KMS-11 (cell line): ENCODE measurements around the gene CDH5.

Experiments used
- H2AFZ ChIP-seq: fragments of 200-600 bp; sonication (generic); 2 replicates; pipeline ENCODE4 v1.6.1; 2016; ENCODE audit warnings: antibody characterized with exemption, mixed run types, low read depth
- H3K27ac ChIP-seq: fragments of 200-600 bp; sonication (generic); 2 replicates; pipeline ENCODE4 v1.6.1; 2016; ENCODE audit warnings: mild to moderate bottlenecking, mixed run types
- H3K27me3 ChIP-seq: fragments of 200-600 bp; sonication (generic); 2 replicates; pipeline ENCODE4 v1.6.1; 2017; ENCODE audit warnings: mild to moderate bottlenecking, low read depth, mixed run types, moderate library complexity; ENCODE audit not compliant: insufficient read depth
- H3K36me3 ChIP-seq: fragments of 200-600 bp; sonication (generic); 2 replicates; pipeline ENCODE4 v1.6.1; 2017; ENCODE audit warnings: mild to moderate bottlenecking, mixed run types; ENCODE audit not compliant: insufficient read depth
- H3K4me1 ChIP-seq: fragments of 200-600 bp; sonication (generic); 2 replicates; pipeline ENCODE4 v1.6.1; 2016; ENCODE audit warnings: mild to moderate bottlenecking, low read depth, mixed run types; ENCODE audit not compliant: poor library complexity, severe bottlenecking
- H3K4me2 ChIP-seq: fragments of 200-600 bp; sonication (generic); 2 replicates; pipeline ENCODE4 v1.7.0; 2016; ENCODE audit warnings: mild to moderate bottlenecking, mixed run types
- H3K4me3 ChIP-seq: fragments of 200-600 bp; sonication (generic); IDR thresholded peaks from 2 replicates; pipeline ENCODE4 v1.6.1; 2017; ENCODE audit warnings: low read depth, low read length, mixed read lengths; ENCODE audit not compliant: insufficient read depth
- H3K79me2 ChIP-seq: fragments of 200-600 bp; sonication (generic); 2 replicates; pipeline ENCODE4 v1.6.1; 2016; ENCODE audit warnings: low read depth, mixed run types; ENCODE audit not compliant: insufficient read depth
- H3K9ac ChIP-seq: fragments of 200-600 bp; sonication (generic); 2 replicates; pipeline ENCODE4 v1.6.1; 2016; ENCODE audit warnings: mild to moderate bottlenecking, mixed run types
- H4K20me1 ChIP-seq: fragments of 200-600 bp; sonication (generic); 2 replicates; pipeline ENCODE4 v1.6.1; 2016; ENCODE audit warnings: mild to moderate bottlenecking, mixed run types; ENCODE audit not compliant: insufficient read depth
- CTCF ChIP-seq: fragments of 200-600 bp; sonication (generic); conservative IDR thresholded peaks from 2 replicates; pipeline ENCODE4 v1.6.1; 2017; ENCODE audit warnings: low read depth, mild to moderate bottlenecking, antibody characterized with exemption, low read length, moderate library complexity, mixed read lengths

The CDH5 gene

DNA sequence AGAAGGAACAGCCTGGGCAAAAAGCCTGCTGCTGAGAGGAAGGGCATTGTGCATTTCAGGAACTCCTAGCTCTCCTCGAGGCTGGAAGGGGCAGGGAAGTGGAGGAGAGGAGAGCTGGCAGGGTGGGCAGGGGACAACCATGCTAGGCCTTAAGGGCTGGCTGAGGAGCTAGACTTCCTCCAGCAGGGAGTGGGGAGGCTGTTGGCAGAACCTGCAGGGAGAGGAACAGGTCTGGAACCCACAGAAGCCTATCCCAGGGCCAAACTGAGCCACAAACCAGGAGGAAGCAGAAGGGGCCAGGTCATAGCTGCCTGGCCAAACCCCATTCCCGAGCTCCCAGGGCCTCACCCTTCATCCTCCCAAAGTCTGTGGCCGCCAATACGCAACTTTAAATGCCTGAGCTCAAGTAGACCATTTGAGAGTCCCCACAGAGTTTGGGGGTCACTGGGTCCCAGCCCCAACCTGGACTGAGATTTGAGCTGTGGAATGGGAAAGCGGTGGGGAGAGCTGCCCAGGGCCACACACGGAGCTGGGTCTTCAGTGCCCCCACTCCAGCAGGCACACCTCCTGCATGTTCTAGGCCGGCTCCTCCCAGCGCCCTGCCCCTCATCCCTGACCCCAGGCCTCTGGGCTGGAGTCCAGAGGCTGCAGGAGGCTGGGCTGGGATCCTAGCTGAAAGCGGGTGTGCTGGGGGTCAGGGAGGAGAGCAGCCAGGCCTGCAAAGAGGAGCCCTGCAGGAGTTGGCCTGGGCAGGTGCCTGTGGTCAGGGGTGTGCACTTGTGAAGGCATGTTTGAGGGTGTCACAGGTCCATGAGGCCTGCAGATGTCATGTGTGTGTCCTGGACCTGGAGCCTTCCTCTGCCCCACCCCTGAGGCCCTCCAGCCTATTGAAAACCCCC lies 4.5 kb downstream of the CDH5 start:
- no peaks in the 10 kb centered on the region for H3K79me2 ChIP-seq
- H3K27ac ChIP-seq, result no peak overlapping the region
- no peaks in the 10 kb centered on the region for H3K27me3 ChIP-seq
- no peak for TF ChIP-seq CTCF
- no peak overlapping the region for H3K4me3 ChIP-seq
- H3K4me2 ChIP-seq, result no peak overlapping the region
- H4K20me1 ChIP-seq, result no peaks in the 10 kb centered on the region
- no peaks in the 10 kb centered on the region for H3K36me3 ChIP-seq
- no peak overlapping the region for H3K9ac ChIP-seq
- no peak overlapping the region for H2AFZ ChIP-seq
- H3K4me1 ChIP-seq, result no peaks in the 10 kb centered on the region

GRCh38 chr16:66372078-66372897 lies 5.8 kb downstream of the CDH5 start:
- Histone ChIP-seq H3K4me3 (no peak overlapping the region), H3K4me1 (no peaks in the 10 kb centered on the region), H3K4me2 (no peak overlapping the region), H3K36me3 (no peaks in the 10 kb centered on the region), H4K20me1 (no peaks in the 10 kb centered on the region), H3K9ac (no peak overlapping the region), H2AFZ (no peak overlapping the region), H3K79me2 (no peaks in the 10 kb centered on the region), H3K27me3 (no peaks in the 10 kb centered on the region), H3K27ac (no peak overlapping the region)
- TF ChIP-seq CTCF, result no peak

DNA sequence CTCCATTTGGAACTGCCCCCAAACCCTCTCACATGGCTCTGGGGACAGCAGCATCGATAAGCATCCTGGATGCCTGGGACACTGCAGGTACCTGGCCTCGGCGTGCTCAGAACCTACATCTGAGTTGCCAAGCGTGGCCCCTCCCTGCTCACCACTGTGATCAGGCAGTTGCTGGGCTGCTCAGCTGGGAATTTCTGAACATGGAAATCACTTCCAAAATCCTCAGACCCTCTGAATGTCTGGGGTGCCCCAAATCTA lies 6.3 kb downstream of the CDH5 start:
- H3K27ac ChIP-seq, result no peak overlapping the region
- H3K4me3 ChIP-seq, result no peak overlapping the region
- no peaks in the 10 kb centered on the region for H3K36me3 ChIP-seq
- H3K9ac ChIP-seq, result no peak overlapping the region
- H3K4me2 ChIP-seq, result no peak overlapping the region
- no peak for TF ChIP-seq CTCF
- H4K20me1 ChIP-seq, result no peaks in the 10 kb centered on the region
- H3K27me3 ChIP-seq, result no peaks in the 10 kb centered on the region
- H3K4me1 ChIP-seq, result no peaks in the 10 kb centered on the region
- no peaks in the 10 kb centered on the region for H3K79me2 ChIP-seq
- no peak overlapping the region for H2AFZ ChIP-seq

- no peak for TF ChIP-seq CTCF
- Histone ChIP-seq H3K27me3 (no peaks in the 10 kb centered on the region), H3K36me3 (no peaks in the 10 kb centered on the region), H3K9ac (no peak overlapping the region), H3K4me1 (no peaks in the 10 kb centered on the region), H4K20me1 (no peaks in the 10 kb centered on the region), H3K4me3 (no peak overlapping the region), H3K79me2 (no peaks in the 10 kb centered on the region), H2AFZ (no peak overlapping the region), H3K4me2 (no peak overlapping the region), H3K27ac (no peak overlapping the region)
Observed at GRCh38 chr16:66373667-66374066, 7.2 kb downstream of the CDH5 start.
